ENCODE measurements around the gene SLC25A19.
A peak's percentile ranks its signal among the peaks of the same experiment; 100 is the strongest.

DNA sequence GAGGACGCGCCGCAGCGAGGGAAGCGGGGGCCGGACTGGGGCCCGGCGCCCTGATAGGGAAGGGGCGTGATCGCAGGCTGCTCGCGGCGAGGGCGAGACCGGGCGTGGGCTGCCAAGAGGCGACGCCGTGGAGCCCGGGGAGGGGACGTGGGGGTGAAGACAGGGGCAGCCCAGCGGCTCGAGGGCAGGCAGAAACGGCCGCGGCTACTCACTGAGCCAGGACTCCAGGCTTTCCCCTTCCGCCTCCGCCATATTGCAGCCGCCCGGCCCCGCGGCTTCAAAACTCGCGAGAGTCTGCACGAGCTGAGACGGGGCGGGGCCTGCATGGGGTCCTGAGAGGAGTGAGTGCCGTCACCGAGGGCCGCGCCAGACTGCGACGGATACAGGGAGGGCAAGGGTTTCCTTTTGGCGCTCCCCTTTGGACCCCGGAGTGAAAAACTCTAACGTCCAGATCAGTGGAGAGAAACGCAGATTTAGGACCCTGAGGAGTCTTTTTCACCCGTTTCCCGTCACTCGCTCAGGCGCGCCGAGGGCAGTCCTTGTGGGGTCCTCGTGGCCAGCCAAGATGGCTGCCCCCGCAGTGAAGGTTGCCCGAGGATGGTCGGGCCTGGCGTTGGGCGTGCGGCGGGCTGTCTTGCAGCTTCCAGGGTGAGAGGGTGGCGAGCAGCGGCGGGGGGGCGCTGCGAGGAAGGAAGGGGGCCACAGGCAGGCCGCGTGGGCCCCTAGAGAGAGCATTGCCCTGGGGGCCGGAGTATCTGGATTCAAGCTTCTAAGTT, 27.7 kb downstream of the SLC25A19 start, which contains the start of the genes GGA3 and MRPS7:
- TF ChIP-seq, protein P1, sequence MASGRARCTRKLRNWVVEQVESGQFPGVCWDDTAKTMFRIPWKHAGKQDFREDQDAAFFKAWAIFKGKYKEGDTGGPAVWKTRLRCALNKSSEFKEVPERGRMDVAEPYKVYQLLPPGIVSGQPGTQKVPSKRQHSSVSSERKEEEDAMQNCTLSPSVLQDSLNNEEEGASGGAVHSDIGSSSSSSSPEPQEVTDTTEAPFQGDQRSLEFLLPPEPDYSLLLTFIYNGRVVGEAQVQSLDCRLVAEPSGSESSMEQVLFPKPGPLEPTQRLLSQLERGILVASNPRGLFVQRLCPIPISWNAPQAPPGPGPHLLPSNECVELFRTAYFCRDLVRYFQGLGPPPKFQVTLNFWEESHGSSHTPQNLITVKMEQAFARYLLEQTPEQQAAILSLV (tag; IDR thresholded peaks at IDR 0.05) = no peak; the same call in 1 of the 2 replicates
- 0 out of 2 replicates have a peak, but pooled peaks have one; percentile 1 for TF ChIP-seq CBFB (CRISPR knock-in tag; IDR thresholded peaks at IDR 0.05)
- TF ChIP-seq, protein P2, sequence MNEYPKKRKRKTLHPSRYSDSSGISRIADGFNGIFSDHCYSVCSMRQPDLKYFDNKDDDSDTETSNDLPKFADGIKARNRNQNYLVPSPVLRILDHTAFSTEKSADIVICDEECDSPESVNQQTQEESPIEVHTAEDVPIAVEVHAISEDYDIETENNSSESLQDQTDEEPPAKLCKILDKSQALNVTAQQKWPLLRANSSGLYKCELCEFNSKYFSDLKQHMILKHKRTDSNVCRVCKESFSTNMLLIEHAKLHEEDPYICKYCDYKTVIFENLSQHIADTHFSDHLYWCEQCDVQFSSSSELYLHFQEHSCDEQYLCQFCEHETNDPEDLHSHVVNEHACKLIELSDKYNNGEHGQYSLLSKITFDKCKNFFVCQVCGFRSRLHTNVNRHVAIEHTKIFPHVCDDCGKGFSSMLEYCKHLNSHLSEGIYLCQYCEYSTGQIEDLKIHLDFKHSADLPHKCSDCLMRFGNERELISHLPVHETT (CRISPR knock-in tag; conservative IDR thresholded peaks at IDR 0.05 in 1 of 2, IDR thresholded peaks at IDR 0.05 in 1 of 2) = no peak; a peak in 1 of 4 replicates
- TF ChIP-seq, protein P3, sequence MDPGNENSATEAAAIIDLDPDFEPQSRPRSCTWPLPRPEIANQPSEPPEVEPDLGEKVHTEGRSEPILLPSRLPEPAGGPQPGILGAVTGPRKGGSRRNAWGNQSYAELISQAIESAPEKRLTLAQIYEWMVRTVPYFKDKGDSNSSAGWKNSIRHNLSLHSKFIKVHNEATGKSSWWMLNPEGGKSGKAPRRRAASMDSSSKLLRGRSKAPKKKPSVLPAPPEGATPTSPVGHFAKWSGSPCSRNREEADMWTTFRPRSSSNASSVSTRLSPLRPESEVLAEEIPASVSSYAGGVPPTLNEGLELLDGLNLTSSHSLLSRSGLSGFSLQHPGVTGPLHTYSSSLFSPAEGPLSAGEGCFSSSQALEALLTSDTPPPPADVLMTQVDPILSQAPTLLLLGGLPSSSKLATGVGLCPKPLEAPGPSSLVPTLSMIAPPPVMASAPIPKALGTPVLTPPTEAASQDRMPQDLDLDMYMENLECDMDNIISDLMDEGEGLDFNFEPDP (CRISPR knock-in tag; IDR thresholded peaks at IDR 0.05) = no peak
- TF ChIP-seq, protein P4, sequence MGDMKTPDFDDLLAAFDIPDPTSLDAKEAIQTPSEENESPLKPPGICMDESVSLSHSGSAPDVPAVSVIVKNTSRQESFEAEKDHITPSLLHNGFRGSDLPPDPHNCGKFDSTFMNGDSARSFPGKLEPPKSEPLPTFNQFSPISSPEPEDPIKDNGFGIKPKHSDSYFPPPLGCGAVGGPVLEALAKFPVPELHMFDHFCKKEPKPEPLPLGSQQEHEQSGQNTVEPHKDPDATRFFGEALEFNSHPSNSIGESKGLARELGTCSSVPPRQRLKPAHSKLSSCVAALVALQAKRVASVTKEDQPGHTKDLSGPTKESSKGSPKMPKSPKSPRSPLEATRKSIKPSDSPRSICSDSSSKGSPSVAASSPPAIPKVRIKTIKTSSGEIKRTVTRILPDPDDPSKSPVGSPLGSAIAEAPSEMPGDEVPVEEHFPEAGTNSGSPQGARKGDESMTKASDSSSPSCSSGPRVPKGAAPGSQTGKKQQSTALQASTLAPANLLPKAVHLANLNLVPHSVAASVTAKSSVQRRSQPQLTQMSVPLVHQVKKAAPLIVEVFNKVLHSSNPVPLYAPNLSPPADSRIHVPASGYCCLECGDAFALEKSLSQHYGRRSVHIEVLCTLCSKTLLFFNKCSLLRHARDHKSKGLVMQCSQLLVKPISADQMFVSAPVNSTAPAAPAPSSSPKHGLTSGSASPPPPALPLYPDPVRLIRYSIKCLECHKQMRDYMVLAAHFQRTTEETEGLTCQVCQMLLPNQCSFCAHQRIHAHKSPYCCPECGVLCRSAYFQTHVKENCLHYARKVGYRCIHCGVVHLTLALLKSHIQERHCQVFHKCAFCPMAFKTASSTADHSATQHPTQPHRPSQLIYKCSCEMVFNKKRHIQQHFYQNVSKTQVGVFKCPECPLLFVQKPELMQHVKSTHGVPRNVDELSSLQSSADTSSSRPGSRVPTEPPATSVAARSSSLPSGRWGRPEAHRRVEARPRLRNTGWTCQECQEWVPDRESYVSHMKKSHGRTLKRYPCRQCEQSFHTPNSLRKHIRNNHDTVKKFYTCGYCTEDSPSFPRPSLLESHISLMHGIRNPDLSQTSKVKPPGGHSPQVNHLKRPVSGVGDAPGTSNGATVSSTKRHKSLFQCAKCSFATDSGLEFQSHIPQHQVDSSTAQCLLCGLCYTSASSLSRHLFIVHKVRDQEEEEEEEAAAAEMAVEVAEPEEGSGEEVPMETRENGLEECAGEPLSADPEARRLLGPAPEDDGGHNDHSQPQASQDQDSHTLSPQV (IDR thresholded peaks at IDR 0.05) = no peak
- peak in 1 of 2 experiments; percentile 51; a peak in 1 of 4 replicates for TF ChIP-seq SIN3A (IDR thresholded peaks at IDR 0.05; ENCODE audit: borderline replicate concordance in 2 of 2, control insufficient read depth in 1 of 2, low read depth in 2 of 2, low read length in 2 of 2)
